ENCODE results near the gene SP4. TPM values are rescaled to one million over a fixed set of nuclear protein-coding genes. Genes with fewer than 3 reads are reported as not detected.

The SP4 gene
- total and polyA plus RNA-seq, 4 donors, result 10.9 to 28.5 (median 17.6) TPM

Small RNAs within 50 kb of the gene (small RNA-seq; reads per million reads assigned to genes)
- gene MIR1183 (ENCODE audit: low replicate concordance) (not detected), gene RNU1-15P (ENCODE audit: low replicate concordance) (not detected)

Other genes with a start within 250 kb of the SP4 start
- gene DNAH11, start 115.0 kb downstream of the SP4 start, total RNA-seq, result 10 to 100 TPM in 1 of 2 donors, 1 to 10 TPM in 1; 7.5 to 16.8 TPM
- gene DNAH11, start 115.0 kb downstream of the SP4 start, polyA plus RNA-seq (ENCODE audit: insufficient read length in 2 of 2), result 1 to 10 TPM; 7.6 to 7.8 TPM